ENCODE measurements around the gene TTC12.

- no peak for TF ChIP-seq GATA2 (IDR thresholded peaks at IDR 0.05; ENCODE audit: low read depth, low read length)
- no peak for TF ChIP-seq GATA3 (IDR thresholded peaks at IDR 0.05; ENCODE audit: low read depth, low read length)
These were observed 101.0 kb downstream of the TTC12 start for GRCh38 chr11:113415343-113415742.

Data from SH-SY5Y (cell line).